Measurements from ENCODE around the gene CAND1.

Gene CAND1

GRCh38 chr12:67348683-67349082 is 79.5 kb downstream of the CAND1 start:
- DNase-seq = no peak

GRCh38 chr12:67352682-67353081 is 83.5 kb downstream of the CAND1 start:
- DNase-seq = no peak

GRCh38 chr12:67354322-67354721 is 85.2 kb downstream of the CAND1 start:
- DNase-seq = no peak

GRCh38 chr12:67354966-67355365 is 85.8 kb downstream of the CAND1 start:
- DNase-seq = no peak

- peak; percentile 72 to 84 for DNase-seq
Measured at GRCh38 chr12:67355428-67356379, 86.5 kb downstream of the CAND1 start.

GRCh38 chr12:67356380-67356774 is 87.2 kb downstream of the CAND1 start:
- DNase-seq = no peak

GRCh38 chr12:67357376-67358125 is 88.4 kb downstream of the CAND1 start:
- DNase-seq = no peak

GRCh38 chr12:67358781-67359338 is 89.7 kb downstream of the CAND1 start:
- DNase-seq = no peak

GRCh38 chr12:67362526-67362925 is 93.4 kb downstream of the CAND1 start:
- no peak for DNase-seq

GRCh38 chr12:67364228-67364627 is 95.1 kb downstream of the CAND1 start:
- DNase-seq = no peak

GRCh38 chr12:67365131-67365530 is 96.0 kb downstream of the CAND1 start:
- DNase-seq = no peak

- no peak for DNase-seq
Measured at GRCh38 chr12:67367843-67368242, 98.7 kb downstream of the CAND1 start.

Measured in NCI-H526 (cell line).